HCT116 (cell line): ENCODE measurements around the gene HTR7.

ENCODE experiments used
- CEBPB ChIP-seq: IDR thresholded peaks from 2 replicates; pipeline ENCODE4 v1.6.1; 2012; ENCODE audit warnings: low read depth
- ELF1 ChIP-seq: IDR thresholded peaks from 2 replicates; pipeline ENCODE4 v1.6.1; 2012; ENCODE audit warnings: low read depth, borderline replicate concordance
- EZH2 ChIP-seq: fragments of 200-600 bp; sonication (generic); IDR thresholded peaks from 2 replicates; pipeline ENCODE4 v1.6.1; 2017; ENCODE audit warnings: antibody characterized with exemption, mixed run types
- POLR2A ChIP-seq: IDR thresholded peaks from 2 replicates; pipeline ENCODE4 v1.7.0; 2011; ENCODE audit warnings: borderline replicate concordance; ENCODE audit not compliant: insufficient read depth, insufficient read length; ENCODE audit errors: extremely low read depth
- POLR2AphosphoS5 ChIP-seq: IDR thresholded peaks from 2 replicates; pipeline ENCODE4 v1.6.1; 2011; ENCODE audit warnings: mild to moderate bottlenecking, low read depth, low read length, moderate library complexity
- RAD21 ChIP-seq: IDR thresholded peaks from 2 replicates; pipeline ENCODE4 v1.6.1; 2012; ENCODE audit warnings: low read depth, mild to moderate bottlenecking
- TF ChIP-seq, protein P1 (sequence below), 3 experiments: fragments of 200-600 bp in 1 of 3; sonication (generic) in 1 of 3; IDR thresholded peaks in 2 of 3; conservative IDR thresholded peaks in 1 of 3; 2 replicates each; pipeline ENCODE4 v1.5.1; 2012 to 2017; ENCODE audit warnings: low read depth in 2 of 3, low read length in 2 of 3, antibody characterized with exemption in 1 of 3, borderline replicate concordance in 1 of 3, control low read depth in 1 of 3, mild to moderate bottlenecking in 1 of 3, mixed read lengths in 1 of 3, mixed run types in 1 of 3, moderate library complexity in 1 of 3; ENCODE audit not compliant: insufficient read depth in 1 of 3
- TF ChIP-seq, protein P2 (sequence below): IDR thresholded peaks from 2 replicates; pipeline ENCODE4 v1.6.1; 2012; ENCODE audit warnings: low read depth
- TF ChIP-seq, protein P3 (sequence below): IDR thresholded peaks from 2 replicates; pipeline ENCODE4 v1.6.1; 2011; ENCODE audit warnings: mild to moderate bottlenecking, low read length, moderate library complexity; ENCODE audit not compliant: insufficient replicate concordance; ENCODE audit errors: extremely low read depth
- TF ChIP-seq, protein P4 (sequence below): IDR thresholded peaks from 2 replicates; pipeline ENCODE4 v1.6.1; 2012

DNA sequence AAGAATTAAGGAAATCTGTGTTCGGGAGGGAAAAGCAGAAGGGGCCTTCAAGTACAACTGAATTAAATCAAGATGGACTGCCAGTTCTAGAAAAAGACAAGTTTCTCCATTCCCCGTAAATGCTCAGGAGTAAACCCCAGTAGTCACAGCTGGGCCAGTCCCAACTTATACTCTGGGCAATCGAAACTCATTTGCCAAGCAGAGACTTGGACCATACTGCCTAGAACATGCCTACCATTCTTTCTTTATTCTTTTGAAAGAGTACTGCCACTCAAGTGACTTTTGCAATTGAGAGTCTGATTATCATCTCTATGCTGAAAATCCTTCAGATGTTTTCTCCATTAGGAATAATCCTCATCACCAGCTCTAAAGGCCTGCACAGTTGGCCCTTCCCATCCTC, 35.4 kb upstream of the HTR7 start:
- no peak for TF ChIP-seq CEBPB
- TF ChIP-seq, protein P1, sequence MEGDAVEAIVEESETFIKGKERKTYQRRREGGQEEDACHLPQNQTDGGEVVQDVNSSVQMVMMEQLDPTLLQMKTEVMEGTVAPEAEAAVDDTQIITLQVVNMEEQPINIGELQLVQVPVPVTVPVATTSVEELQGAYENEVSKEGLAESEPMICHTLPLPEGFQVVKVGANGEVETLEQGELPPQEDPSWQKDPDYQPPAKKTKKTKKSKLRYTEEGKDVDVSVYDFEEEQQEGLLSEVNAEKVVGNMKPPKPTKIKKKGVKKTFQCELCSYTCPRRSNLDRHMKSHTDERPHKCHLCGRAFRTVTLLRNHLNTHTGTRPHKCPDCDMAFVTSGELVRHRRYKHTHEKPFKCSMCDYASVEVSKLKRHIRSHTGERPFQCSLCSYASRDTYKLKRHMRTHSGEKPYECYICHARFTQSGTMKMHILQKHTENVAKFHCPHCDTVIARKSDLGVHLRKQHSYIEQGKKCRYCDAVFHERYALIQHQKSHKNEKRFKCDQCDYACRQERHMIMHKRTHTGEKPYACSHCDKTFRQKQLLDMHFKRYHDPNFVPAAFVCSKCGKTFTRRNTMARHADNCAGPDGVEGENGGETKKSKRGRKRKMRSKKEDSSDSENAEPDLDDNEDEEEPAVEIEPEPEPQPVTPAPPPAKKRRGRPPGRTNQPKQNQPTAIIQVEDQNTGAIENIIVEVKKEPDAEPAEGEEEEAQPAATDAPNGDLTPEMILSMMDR (IDR thresholded peaks at IDR 0.05 in 2 of 3, conservative IDR thresholded peaks at IDR 0.05 in 1 of 3; ENCODE audit: borderline replicate concordance in 1 of 3, insufficient read depth in 1 of 3, low read depth in 2 of 3, low read length in 2 of 3) = no peak
- TF ChIP-seq, protein P2, sequence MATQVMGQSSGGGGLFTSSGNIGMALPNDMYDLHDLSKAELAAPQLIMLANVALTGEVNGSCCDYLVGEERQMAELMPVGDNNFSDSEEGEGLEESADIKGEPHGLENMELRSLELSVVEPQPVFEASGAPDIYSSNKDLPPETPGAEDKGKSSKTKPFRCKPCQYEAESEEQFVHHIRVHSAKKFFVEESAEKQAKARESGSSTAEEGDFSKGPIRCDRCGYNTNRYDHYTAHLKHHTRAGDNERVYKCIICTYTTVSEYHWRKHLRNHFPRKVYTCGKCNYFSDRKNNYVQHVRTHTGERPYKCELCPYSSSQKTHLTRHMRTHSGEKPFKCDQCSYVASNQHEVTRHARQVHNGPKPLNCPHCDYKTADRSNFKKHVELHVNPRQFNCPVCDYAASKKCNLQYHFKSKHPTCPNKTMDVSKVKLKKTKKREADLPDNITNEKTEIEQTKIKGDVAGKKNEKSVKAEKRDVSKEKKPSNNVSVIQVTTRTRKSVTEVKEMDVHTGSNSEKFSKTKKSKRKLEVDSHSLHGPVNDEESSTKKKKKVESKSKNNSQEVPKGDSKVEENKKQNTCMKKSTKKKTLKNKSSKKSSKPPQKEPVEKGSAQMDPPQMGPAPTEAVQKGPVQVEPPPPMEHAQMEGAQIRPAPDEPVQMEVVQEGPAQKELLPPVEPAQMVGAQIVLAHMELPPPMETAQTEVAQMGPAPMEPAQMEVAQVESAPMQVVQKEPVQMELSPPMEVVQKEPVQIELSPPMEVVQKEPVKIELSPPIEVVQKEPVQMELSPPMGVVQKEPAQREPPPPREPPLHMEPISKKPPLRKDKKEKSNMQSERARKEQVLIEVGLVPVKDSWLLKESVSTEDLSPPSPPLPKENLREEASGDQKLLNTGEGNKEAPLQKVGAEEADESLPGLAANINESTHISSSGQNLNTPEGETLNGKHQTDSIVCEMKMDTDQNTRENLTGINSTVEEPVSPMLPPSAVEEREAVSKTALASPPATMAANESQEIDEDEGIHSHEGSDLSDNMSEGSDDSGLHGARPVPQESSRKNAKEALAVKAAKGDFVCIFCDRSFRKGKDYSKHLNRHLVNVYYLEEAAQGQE = no peak
- no peak for TF ChIP-seq RAD21
- TF ChIP-seq POLR2A = no peak
- TF ChIP-seq EZH2 = no peak
- no peak for TF ChIP-seq POLR2AphosphoS5
- TF ChIP-seq, protein P3, sequence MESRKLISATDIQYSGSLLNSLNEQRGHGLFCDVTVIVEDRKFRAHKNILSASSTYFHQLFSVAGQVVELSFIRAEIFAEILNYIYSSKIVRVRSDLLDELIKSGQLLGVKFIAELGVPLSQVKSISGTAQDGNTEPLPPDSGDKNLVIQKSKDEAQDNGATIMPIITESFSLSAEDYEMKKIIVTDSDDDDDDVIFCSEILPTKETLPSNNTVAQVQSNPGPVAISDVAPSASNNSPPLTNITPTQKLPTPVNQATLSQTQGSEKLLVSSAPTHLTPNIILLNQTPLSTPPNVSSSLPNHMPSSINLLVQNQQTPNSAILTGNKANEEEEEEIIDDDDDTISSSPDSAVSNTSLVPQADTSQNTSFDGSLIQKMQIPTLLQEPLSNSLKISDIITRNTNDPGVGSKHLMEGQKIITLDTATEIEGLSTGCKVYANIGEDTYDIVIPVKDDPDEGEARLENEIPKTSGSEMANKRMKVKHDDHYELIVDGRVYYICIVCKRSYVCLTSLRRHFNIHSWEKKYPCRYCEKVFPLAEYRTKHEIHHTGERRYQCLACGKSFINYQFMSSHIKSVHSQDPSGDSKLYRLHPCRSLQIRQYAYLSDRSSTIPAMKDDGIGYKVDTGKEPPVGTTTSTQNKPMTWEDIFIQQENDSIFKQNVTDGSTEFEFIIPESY = no peak
- no peak for TF ChIP-seq ELF1
- TF ChIP-seq, protein P4, sequence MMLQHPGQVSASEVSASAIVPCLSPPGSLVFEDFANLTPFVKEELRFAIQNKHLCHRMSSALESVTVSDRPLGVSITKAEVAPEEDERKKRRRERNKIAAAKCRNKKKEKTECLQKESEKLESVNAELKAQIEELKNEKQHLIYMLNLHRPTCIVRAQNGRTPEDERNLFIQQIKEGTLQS = no peak
